Cardiac septum (tissue), 1 donor: Measurements from ENCODE around the gene ZNRD2. TPM values are rescaled to one million over a fixed set of nuclear protein-coding genes. Genes with fewer than 3 reads are reported as not detected.

ENCODE experiments used
- DNase-seq: peaks from one replicate; pipeline ENCODE4 v3.0.0-alpha.2; 2020; ENCODE audit warnings: low spot score
- intact Hi-C: fragments of 100-400 bp; cut with DNase I; formaldehyde crosslinking; loops from one replicate; pipeline ENCODE4 v1.14.0; 2022
- total RNA-seq: library from RNA; stranded (reverse); fragmentation: NEBNext Ultra II Directional; extraction: Animal tissue kit (Norgen Biotek cat#: 25700); gene quantifications from one replicate; pipeline ENCODE4 v1.2.1, GENCODE V29; 2021
- donor health status: DM: no; HTN: no; CAD: no.

The ZNRD2 gene
- total RNA-seq, 1 donor from 2014 or later, result 28.3 TPM

DNA sequence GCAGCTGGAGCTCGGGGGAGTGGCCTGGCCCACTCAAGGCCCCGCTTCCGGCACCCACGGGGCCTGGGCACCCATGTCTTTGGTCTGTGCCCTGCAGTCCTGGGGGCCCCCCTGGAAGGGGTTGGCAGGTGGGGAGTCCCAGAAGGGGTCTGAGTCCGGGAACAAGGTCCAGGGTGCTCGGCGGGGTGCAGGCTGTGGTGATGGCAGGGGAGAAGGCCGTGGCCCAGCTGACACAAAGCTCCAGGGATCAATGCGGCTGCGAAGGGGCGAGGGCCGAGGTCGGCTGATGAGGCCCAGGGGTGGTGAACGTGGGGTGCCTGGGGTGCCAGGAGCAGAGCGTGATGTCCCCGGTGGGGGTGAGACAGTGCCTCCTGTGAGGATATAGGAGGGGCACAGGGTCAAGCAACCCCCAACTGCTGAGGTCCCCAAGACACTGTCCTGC lies 28.0 kb downstream of the ZNRD2 start:
- intact Hi-C loops, result no loop called here
- no peak for DNase-seq

DNA sequence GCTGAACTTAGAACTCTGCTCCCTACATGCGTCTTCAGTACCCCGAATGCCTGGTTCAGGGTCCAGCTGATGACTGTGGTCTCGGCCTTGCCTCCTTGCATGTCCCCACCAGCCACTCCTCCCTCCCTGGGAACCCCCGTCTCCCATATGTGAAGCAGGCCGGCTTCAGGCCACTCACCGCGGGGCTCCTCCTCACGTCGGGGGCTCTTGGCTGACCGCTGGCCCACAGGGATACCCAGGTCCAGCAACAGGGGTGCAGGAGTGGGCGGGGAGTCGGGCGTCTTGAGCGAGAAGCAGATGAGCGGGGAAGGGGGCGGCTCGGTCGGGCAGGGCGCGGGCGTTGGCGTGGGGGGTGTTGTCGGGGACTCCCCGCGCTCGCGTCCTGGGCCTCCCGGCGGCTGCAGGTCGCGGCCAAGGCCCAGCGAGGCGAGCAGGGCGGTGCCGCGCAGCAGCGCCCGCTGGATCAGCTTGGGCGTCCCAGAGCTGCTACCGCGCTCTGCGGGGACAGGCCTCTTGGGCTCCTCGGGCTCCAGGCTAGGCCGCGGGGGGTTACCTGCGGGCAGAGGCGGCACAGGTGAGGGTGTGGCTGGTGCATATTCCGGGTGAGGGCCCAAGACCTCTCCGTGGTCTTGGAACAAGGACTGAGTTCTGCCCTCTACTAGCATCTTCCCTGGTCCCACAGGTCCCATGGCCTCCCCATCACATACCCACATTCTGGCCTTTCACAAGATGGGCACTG lies 29.1 kb downstream of the ZNRD2 start:
- DNase-seq, result no peak
- intact Hi-C loops, result no loop called here

DNA sequence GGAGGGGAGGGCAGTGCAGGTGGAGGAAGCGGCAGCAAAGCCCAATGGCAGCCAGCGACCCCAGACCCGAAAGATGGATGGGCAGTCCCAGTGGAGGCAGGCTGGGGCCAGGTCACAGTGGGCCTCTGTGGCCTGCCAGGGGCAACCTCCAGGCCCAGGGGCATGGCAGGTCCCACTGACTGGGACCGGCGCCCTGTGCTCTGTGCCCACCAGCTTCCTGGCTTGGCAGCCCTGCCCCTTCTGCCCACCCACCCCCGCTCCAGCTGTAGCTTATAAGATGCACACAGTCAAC lies 29.6 kb downstream of the ZNRD2 start:
- intact Hi-C loops, result no loop called here
- DNase-seq, result no peak

DNA sequence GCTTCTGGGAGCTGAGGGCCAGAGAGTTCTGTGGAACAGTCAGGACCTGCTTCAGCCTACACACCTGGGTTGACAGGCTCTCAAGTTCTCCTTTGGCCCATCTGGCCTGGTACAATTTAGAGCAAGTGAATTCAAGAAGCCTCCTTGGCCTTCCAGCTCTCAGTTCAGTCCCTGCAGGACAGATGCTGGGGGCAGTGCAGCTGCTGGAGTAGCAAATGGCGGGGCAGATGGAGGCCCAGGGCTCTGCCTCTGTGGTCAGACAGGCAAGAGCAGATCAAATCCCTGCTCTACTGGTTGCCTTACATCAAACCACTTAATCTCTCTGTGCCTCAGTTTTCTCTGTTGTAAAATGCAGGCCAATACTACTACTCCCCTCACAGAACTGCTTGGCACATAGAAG lies 34.0 kb downstream of the ZNRD2 start:
- DNase-seq, result no peak
- intact Hi-C loops, result no loop called here

DNA sequence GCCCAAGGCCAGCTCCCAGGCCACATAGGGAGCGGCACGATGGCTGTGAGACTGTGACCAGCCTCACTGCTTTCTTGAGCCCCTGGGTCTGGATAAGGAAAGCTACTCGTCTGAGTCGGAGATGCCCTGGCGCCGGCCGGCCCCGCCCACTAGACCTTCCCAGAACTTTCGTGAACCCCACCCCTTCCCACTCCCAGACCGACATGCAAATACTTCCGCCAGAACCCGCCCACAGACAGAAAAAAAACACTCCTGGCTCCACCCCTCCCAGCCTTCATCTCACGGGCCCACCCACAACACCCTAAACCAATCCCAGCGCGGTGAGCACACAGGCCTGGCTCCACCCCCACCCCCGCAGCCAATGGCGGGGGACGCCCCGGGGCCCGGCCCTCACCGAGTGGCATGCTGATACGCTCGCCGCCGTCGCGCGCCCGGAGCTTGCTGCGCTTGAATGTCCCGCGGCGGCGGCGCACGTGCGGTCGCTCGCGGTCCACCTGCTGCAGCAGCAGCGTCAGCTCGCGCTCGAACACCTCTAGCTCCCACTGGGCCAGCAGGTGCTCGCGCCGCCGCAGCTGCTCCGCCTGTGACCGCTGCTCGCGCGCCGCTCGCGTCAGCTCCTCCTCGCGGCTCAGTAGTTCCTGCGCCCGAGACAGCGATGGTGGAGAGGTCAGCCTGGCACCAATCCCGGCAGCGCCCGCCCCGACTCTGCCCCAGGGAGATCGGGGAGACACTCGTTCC lies 36.8 kb downstream of the ZNRD2 start:
- peak; percentile 95 for DNase-seq
- intact Hi-C loops, result no loop called here

DNA sequence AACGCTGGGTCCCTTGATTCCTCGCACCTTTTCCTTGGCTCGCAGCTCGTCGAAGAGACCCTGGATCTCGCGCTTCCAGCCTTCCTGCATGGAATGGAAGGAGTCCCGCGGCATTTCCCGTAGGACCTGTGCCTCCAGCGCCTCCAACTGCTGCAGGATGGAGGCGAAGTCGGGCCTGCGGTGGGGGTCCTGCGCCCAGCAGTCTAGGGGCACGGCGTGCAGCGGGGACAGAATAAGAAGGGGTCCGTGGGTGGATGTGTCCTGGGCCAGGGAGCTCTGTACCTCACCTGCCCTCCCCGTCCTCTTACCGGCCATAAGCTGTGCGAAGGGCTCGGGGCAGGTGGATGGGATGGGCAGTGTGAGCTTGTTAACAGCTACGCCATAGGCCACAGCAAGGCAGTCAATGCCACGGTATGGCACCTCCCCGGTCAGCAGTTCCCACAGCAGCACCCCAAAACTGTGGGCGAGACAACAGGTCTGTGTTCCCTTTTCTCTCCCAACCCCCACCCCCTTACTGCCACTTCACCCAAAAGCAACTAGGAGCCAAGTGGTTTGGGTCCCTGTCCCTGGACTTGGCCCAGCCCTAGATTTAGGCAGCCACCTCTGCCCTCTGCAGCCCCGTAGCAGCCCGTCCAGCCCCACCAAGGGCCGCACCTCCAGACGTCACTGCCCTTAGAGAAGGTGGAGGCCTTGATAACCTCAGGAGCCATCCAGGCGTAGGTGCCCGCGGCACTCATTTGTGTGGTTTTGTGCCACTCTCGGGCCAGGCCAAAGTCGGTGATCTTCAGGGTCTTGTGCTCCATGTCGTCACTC lies 37.5 kb downstream of the ZNRD2 start:
- intact Hi-C loops, result no loop called here
- DNase-seq, result no peak

DNA sequence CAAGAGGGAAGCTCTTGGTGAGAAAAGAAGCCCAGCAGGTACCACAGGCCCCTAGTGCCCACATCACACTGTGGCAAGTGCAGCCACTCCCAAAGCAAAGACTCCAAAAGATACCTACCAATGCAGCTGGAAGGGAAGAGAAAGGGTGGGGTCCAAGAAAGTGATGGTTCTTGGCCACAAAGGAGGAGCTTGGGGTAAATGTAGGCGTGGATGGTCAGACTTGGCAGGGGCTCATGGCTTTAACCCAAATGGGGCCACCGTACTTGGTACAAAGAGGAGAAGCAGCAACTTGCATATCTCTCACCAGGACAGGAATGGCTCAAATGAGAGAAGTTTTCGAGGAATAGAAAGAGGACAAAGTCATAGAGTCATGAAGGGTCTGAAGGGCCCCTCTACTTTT lies 39.0 kb downstream of the ZNRD2 start:
- DNase-seq, result no peak
- intact Hi-C loops, result no loop called here

DNA sequence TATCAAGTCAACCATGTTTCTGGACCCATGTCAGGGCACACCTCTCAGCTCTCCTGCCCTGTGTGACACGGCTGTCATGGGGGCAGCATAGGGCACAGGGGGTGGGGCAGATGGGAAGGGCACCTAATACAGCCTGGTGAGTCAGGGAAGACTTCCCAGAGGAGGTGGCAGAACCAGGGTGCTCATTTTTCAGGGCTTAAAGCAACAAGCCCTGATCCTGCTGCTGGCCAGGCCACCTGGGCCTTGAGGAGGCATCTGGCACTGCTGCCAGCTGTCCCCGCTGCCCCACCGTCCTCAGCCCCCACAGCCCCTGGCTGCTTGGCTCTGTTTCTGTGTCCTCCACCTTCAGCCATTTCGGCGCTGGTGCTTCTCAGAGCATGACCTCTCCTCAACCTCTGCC lies 39.4 kb downstream of the ZNRD2 start:
- intact Hi-C loops, result no loop called here
- no peak for DNase-seq

DNA sequence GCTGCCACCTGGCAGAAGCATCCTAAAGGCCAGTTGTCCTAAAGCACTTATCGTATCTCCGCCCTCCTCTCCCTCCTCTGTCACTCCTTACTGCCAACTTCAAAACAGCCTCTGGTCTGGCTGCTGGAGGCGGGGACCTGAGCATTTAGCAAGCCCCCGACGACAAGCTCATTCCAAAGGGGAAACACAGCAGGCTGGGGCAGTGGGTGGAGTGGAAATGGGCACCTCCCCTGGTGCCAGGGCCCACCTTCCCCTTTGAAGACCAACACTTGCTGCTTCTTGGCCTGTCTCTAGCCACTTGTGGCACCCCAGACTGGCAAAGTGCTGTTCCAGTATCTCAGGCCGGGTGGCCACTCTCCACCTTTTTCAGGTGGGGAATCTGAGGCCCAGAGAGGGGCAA lies 40.1 kb downstream of the ZNRD2 start:
- DNase-seq, result no peak
- intact Hi-C loops, result no loop called here

DNA sequence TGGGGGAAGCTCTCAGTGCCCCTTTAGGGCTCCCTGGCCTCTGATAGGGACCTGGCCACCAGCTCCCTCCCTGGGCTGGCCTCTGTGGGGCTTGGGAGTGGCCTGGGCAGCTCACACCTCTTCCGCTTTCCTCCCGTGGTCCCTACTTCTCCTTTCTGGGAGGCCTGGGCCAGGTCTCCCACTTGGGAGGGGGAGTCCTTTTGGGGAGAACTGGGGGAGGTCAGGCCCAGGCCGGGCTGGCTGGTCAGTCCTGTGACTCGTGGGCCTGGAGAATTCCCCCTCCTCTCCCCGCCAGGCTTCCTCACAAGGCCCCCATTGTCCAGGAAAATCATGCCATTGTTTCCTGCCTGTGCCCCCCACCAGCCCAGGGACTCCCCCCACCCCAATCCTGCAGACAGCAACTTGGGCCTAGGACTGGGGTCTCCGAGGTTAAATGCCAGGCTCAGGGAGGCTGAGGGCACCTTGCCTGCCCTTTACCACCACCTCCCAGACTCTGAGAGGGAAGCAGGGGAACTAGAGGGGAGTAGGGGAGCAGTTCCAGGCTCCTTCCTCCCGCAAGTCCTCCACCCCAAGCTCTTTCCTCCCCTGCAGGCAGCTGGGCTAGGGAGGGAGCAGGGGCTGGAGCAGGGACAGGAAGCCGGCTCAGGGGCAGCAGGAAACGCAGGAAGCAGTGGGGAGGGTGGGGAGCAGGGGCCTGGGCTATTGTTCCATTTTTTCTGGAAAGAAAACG lies 40.9 kb downstream of the ZNRD2 start:
- intact Hi-C loops, result no loop called here
- DNase-seq, result peak; percentile 91

DNA sequence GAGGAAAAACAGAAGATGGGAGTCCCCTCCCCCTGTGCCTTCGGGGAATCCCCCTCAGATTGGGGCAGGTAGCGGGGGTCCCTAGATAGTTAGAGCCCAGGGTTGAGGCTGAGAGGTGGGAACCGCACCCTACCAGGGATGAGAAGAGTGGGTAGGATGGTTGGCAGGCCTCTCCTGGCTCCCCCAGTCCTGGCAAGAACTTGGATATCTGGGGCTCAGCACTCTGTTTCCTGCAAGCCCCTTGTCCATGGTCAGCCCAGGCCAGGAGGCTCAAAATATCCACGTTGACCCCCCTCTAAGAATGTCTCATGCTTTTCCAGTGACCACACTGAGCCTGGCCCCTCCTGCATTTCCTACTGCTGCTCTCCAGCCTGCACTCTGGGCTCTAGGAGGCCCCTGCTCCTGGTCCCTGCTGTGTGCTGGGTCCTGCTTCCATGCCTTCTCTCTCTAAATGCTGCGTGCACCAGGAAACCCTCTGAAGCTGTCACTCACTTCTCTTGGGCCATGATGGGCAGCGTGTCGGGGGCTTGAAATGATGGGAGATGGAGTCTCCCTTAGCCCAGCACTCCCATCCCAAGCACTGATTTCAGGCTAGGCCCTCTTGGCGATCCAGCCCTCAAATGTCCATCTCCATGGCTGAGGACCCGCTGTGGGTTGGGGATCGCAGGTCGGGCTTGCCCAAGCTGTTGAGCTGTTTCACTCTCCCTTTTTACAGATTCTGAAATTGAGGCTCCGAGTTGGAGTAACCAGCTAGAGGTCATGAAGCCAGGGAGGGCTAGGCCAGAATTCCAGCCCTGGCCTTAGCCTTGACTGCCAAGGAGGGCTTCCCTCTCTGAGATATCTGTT lies 41.7 kb downstream of the ZNRD2 start:
- intact Hi-C loops, result no loop called here
- no peak for DNase-seq

DNA sequence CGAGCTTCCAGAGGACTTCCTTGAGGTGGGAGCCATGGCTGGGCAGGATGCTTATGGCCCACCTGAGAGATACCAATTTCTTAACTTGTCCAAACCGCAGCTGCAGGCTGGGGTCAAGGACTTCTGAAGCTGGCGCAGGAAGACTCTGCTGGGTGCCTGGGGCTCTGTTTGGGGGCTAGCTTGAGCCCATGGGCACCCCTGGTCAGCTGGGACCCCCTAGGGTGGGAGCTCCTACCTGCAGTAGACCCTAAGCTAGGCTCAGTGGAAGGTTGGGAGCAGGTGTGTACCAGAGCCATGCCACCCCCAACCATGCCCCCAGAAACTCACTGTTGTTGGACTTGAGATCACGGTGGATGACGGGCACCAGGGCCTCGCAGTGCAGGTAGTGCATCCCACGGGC lies 42.4 kb downstream of the ZNRD2 start:
- no peak for DNase-seq
- intact Hi-C loops, result no loop called here

DNA sequence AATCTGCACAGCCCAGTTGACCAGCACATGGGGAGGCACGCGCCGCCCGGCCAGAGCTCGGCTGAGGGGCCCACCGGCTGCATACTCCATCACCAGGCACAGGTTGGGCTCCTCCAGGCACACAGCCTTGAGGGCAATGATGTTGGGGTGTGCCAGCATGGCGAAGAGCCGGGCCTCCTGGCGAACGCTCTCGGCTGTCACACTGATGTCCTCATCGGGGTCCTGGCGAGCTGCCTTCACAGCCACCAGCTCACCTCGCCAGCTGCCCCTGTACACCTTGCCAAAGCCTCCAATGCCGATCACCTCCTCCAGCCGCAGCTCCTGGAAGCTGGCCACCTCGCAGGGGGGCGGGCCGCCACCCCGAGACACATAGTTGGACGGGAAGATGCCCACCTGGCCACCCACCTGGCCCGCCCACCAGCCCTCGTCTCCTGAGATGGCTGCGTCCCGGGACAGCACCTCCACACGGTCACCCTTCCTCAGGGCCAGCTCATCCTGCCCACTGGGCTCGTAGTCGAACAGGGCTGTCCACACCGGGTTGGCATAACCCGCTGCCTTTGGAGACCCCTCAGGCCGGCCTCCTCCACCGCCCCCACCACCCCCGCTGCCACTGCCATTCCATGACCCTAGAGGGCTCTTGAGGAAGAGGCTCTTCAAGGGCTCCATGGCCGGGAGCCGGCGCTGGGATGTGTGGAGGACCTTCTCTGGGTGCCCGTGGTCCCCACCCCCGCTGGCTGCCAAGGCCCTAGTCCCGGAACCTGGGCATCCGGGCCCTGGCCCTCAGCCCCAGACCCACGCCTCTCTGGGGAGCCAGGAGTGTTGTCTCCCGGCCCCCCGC lies 43.0 kb downstream of the ZNRD2 start:
- DNase-seq, result no peak

DNA sequence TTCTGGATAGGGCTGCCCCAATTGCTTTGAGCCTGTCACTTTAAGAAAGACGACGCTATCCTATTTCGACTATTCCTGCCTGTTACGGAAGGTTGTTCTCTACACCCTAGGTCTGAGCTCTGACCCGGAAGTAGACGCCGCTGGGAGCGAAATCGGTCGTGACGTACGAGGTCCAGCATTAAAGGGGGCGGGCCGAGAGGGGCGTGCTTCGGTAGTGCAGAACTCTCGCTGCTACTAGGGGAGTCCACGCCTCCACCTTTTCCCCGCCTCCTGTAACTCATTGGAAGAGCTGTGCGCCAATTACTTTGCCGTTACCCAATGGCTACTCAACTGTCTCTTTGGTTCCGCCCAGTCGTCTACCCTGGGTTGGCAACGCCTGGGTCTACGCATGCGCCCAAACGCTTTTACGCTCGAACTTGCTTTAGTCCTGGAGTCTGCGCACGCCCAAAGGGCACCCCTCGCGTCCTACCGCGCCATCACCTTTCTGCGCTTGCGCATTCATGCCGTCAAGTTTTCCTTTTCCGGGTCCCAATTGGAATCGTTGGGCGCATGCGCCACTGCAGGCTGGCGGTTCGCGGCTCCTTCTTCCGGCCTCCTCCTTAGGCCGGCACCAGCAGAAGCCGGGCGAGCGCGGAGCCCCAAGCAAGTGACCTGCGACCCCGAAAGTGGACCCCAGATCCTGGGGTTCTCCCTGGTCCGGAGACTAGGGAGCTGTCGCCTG lies 45.1 kb downstream of the ZNRD2 start, which contains the start of gene PCNX3:
PCNX3 (plus strand) TSS at position 548 of the 721 bp plus-strand sequence. CDS start 536 bp downstream, outside the sequence.
- DNase-seq, result peak; percentile 100
- intact Hi-C loops, result loop anchor here (1.0 to 2.0 kb wide), 2 partner anchors 40 to 47 kb away; partner anchors contain the start of gene RELA

More for the DNA sequence above, 43.0 kb downstream of the ZNRD2 start:
- intact Hi-C loops, result no loop called here

DNA sequence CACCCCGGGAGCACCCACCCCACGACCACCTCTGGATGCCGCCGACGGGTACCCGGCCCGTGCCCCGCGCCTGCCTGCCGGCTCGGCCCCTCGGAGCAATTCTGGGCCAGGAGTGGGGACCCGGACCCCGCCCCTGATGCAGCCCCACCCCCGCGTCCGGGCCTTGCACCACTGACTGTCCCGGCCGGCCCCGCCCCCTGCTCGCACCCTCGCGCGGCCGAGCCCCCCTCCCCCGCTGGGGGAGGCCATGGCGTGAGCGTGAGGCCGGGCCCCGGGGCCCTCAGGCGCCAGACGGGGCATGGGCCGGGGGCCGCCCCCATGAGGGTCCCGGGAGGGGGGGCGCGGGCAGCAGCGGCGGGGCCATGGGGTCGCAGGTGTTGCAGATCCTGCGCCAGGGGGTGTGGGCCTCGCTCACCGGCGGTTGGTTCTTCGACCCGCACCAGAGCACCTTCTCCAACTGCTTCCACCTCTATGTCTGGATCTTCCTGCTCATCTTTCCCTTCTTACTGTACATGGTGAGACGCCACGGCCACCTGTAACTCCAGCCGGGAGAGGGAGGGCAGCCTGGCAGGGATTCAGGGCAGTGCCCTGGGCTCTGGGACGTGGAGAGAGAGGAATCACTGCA lies 45.8 kb downstream of the ZNRD2 start:
- intact Hi-C loops, result loop anchor here (1.0 to 2.0 kb wide), 2 partner anchors 41 to 47 kb away; partner anchors contain the start of gene RELA
- no peak for DNase-seq

DNA sequence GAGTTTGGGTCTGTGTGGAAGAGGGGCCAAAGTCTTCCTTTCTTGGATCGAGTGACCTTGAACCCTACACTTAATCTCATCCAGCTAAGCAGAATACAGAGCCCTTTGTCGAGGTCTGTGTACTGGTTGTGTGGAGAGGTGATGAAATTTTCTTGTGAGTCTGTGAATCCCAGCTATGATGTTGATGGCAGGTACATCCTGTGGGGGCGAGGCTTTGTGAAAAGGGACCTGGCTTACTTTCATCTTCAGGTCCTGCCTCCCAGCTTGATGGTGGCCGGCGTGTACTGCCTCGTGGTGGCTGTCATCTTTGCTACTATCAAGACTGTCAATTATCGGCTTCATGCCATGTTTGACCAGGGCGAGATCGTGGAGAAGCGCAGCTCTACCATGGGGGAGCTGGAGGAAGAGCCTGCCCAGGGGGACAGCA lies 46.3 kb downstream of the ZNRD2 start:
- intact Hi-C loops, result no loop called here

More for the DNA sequence above, 46.3 kb downstream of the ZNRD2 start:
- no peak for DNase-seq
